Neural cell (in vitro differentiated cells): ENCODE measurements around the gene DNAJC13. TPM values are rescaled to one million over a fixed set of nuclear protein-coding genes. Genes with fewer than 3 reads are reported as not detected.

ENCODE experiments used
- H2AFZ ChIP-seq: fragments of 200-600, 300-800 bp; sonication (generic), shearing (Covaris generic); 2 replicates; pipeline ENCODE4 v1.6.0; 2014; ENCODE audit warnings: low read depth, mild to moderate bottlenecking, antibody characterized with exemption, low read length, moderate library complexity
- H3F3A ChIP-seq: fragments of 200-600 bp; shearing (Covaris generic); 2 replicates; pipeline ENCODE4 v1.6.1; 2016; ENCODE audit warnings: mild to moderate bottlenecking, moderate library complexity, mixed read lengths, antibody characterized with exemption, low read length; ENCODE audit not compliant: insufficient read depth, poor library complexity, severe bottlenecking
- H3K27ac ChIP-seq: fragments of 200-600, 300-800 bp; sonication (generic), shearing (Covaris generic); 2 replicates; pipeline ENCODE4 v1.5.1; 2014; ENCODE audit warnings: mild to moderate bottlenecking, low read length, moderate library complexity
- H3K27me3 ChIP-seq: fragments of 300-800, 200-600 bp; sonication (generic), shearing (Covaris generic); 2 replicates; pipeline ENCODE4 v1.6.0; 2014; ENCODE audit warnings: mild to moderate bottlenecking, low read depth, low read length, moderate library complexity; ENCODE audit not compliant: insufficient read depth
- H3K36me3 ChIP-seq: fragments of 300-800, 200-600 bp; sonication (generic), shearing (Covaris generic); 2 replicates; pipeline ENCODE4 v1.5.1; 2014; ENCODE audit warnings: mild to moderate bottlenecking, antibody characterized with exemption, low read length, moderate library complexity; ENCODE audit not compliant: insufficient read depth
- H3K4me2 ChIP-seq: fragments of 300-800, 200-600 bp; sonication (generic), shearing (Covaris generic); 2 replicates; pipeline ENCODE4 v1.6.0; 2014; ENCODE audit warnings: mild to moderate bottlenecking, low read length
- H3K4me3 ChIP-seq: fragments of 300-800, 200-600 bp; sonication (generic), shearing (Covaris generic); 2 replicates; pipeline ENCODE4 v1.5.1; 2014; ENCODE audit warnings: mild to moderate bottlenecking, low read length, moderate library complexity
- H3K79me2 ChIP-seq: fragments of 200-600 bp; shearing (Covaris generic); replicated peaks from 2 replicates; pipeline ENCODE4 v1.6.0; 2014; ENCODE audit warnings: mild to moderate bottlenecking, low read length, moderate library complexity; ENCODE audit not compliant: insufficient read depth
- H3K9ac ChIP-seq: fragments of 300-800, 200-600 bp; sonication (generic), shearing (Covaris generic); 2 replicates; pipeline ENCODE4 v1.6.1; 2016; ENCODE audit warnings: mild to moderate bottlenecking, low read length, mixed read lengths
- H3K9me2 ChIP-seq: fragments of 200-600 bp; shearing (Covaris generic); 2 replicates; pipeline ENCODE4 v1.6.1; 2016; ENCODE audit warnings: mild to moderate bottlenecking, low read length, mixed read lengths; ENCODE audit not compliant: insufficient read depth
- H3K9me3 ChIP-seq: fragments of 200-600, 300-800 bp; sonication (generic), shearing (Covaris generic); 2 replicates; pipeline ENCODE4 v1.6.1; 2016; ENCODE audit warnings: mild to moderate bottlenecking, mixed run types, low read length, moderate library complexity, mixed read lengths
- H4K20me1 ChIP-seq: fragments of 200-600 bp; shearing (Covaris generic); 2 replicates; pipeline ENCODE4 v1.6.1; 2016; ENCODE audit warnings: mild to moderate bottlenecking, mixed run types; ENCODE audit not compliant: insufficient read depth
- CTCF ChIP-seq: fragments of 450-650 bp; IDR thresholded peaks from 2 replicates; pipeline ENCODE4 v1.5.1; 2014; ENCODE audit warnings: antibody characterized with exemption, mild to moderate bottlenecking, moderate library complexity; ENCODE audit not compliant: poor library complexity, severe bottlenecking
- EP300 ChIP-seq: fragments of 450-650 bp; conservative IDR thresholded peaks from 2 replicates; pipeline ENCODE4 v1.6.1; 2014; ENCODE audit warnings: antibody characterized with exemption, mild to moderate bottlenecking, moderate library complexity; ENCODE audit not compliant: poor library complexity, severe bottlenecking
- EZH2 ChIP-seq: fragments of 200-600, 300-800 bp; shearing (Covaris generic), sonication (generic); IDR thresholded peaks from 2 replicates; pipeline ENCODE4 v1.6.1; 2014; ENCODE audit warnings: antibody characterized with exemption, low read length, borderline replicate concordance, mild to moderate bottlenecking; ENCODE audit not compliant: insufficient read depth, poor library complexity, severe bottlenecking
- MXI1 ChIP-seq: fragments of 450-650 bp; conservative IDR thresholded peaks from 2 replicates; pipeline ENCODE4 v1.6.1; 2014; ENCODE audit warnings: antibody characterized with exemption, mild to moderate bottlenecking; ENCODE audit not compliant: poor library complexity, severe bottlenecking
- POLR2AphosphoS5 ChIP-seq: IDR thresholded peaks from 2 replicates; pipeline ENCODE4 v1.6.1; 2012
- RAD21 ChIP-seq: fragments of 450-650 bp; conservative IDR thresholded peaks from 2 replicates; pipeline ENCODE4 v1.6.1; 2014; ENCODE audit warnings: antibody characterized with exemption, mild to moderate bottlenecking, moderate library complexity
- SMC3 ChIP-seq: fragments of 450-650 bp; conservative IDR thresholded peaks from 2 replicates; pipeline ENCODE4 v1.6.1; 2014; ENCODE audit warnings: antibody characterized with exemption, mild to moderate bottlenecking, moderate library complexity; ENCODE audit not compliant: poor library complexity
- TAF1 ChIP-seq: IDR thresholded peaks from 2 replicates; pipeline ENCODE4 v1.6.1; 2012; ENCODE audit warnings: low read depth
- polyA plus RNA-seq: library from polyadenylated mRNA; depleted of rRNA; stranded (reverse); fragments of >200 nt; gene quantifications from 2 replicates; pipeline ENCODE4 v1.2.3, GENCODE V29; 2014
- TF ChIP-seq, protein P1 (sequence below): IDR thresholded peaks from 2 replicates; pipeline ENCODE4 v1.6.1; 2012; ENCODE audit warnings: borderline replicate concordance

DNAJC13 gene
- polyA plus RNA-seq, 1 donor from 2014 or later, result 38.4 TPM

- no peaks in the 10 kb centered on the region for H4K20me1 ChIP-seq
- no peaks in the 10 kb centered on the region for H3K27me3 ChIP-seq
- no peaks in the 10 kb centered on the region for H3K36me3 ChIP-seq
- no peak overlapping the region for H2AFZ ChIP-seq
- peaks cover 9% of the 10 kb centered on the region for H3K79me2 ChIP-seq
- no peaks in the 10 kb centered on the region for H3K9me3 ChIP-seq
- H3K9ac ChIP-seq, result no peak overlapping the region
- no peak overlapping the region for H3K4me3 ChIP-seq
- no peak for TF ChIP-seq SMC3
- no peak for TF ChIP-seq CTCF
- TF ChIP-seq TAF1, result no peak
- no peak for TF ChIP-seq MXI1
- no peak for TF ChIP-seq POLR2AphosphoS5
- no peak for TF ChIP-seq EZH2
- TF ChIP-seq, protein P1, sequence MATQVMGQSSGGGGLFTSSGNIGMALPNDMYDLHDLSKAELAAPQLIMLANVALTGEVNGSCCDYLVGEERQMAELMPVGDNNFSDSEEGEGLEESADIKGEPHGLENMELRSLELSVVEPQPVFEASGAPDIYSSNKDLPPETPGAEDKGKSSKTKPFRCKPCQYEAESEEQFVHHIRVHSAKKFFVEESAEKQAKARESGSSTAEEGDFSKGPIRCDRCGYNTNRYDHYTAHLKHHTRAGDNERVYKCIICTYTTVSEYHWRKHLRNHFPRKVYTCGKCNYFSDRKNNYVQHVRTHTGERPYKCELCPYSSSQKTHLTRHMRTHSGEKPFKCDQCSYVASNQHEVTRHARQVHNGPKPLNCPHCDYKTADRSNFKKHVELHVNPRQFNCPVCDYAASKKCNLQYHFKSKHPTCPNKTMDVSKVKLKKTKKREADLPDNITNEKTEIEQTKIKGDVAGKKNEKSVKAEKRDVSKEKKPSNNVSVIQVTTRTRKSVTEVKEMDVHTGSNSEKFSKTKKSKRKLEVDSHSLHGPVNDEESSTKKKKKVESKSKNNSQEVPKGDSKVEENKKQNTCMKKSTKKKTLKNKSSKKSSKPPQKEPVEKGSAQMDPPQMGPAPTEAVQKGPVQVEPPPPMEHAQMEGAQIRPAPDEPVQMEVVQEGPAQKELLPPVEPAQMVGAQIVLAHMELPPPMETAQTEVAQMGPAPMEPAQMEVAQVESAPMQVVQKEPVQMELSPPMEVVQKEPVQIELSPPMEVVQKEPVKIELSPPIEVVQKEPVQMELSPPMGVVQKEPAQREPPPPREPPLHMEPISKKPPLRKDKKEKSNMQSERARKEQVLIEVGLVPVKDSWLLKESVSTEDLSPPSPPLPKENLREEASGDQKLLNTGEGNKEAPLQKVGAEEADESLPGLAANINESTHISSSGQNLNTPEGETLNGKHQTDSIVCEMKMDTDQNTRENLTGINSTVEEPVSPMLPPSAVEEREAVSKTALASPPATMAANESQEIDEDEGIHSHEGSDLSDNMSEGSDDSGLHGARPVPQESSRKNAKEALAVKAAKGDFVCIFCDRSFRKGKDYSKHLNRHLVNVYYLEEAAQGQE, result no peak
- no peak for TF ChIP-seq RAD21
- TF ChIP-seq EP300, result no peak
- no peak overlapping the region for H3K27ac ChIP-seq
- H3K9me2 ChIP-seq, result no peaks in the 10 kb centered on the region
- H3F3A ChIP-seq, result no peaks in the 10 kb centered on the region
- no peak overlapping the region for H3K4me2 ChIP-seq
Measured at GRCh38 chr3:132433121-132433520, 15.8 kb downstream of the DNAJC13 start.

GRCh38 chr3:132435224-132435910 is 18.1 kb downstream of the DNAJC13 start:
- peaks cover 8% of the 10 kb centered on the region for H3K79me2 ChIP-seq
- H4K20me1 ChIP-seq, result no peaks in the 10 kb centered on the region
- TF ChIP-seq, protein P1, result no peak
- TF ChIP-seq MXI1 (no peak), SMC3 (no peak), EP300 (no peak), TAF1 (no peak), RAD21 (no peak), EZH2 (no peak), CTCF (no peak), POLR2AphosphoS5 (no peak)
- H3K27me3 ChIP-seq, result no peaks in the 10 kb centered on the region
- no peak overlapping the region for H3K4me3 ChIP-seq
- H3K9ac ChIP-seq, result no peak overlapping the region
- H3K36me3 ChIP-seq, result no peaks in the 10 kb centered on the region
- H3K9me3 ChIP-seq, result no peaks in the 10 kb centered on the region
- H3K4me2 ChIP-seq, result no peak overlapping the region
- no peak overlapping the region for H3K27ac ChIP-seq
- no peaks in the 10 kb centered on the region for H3F3A ChIP-seq
- no peak overlapping the region for H2AFZ ChIP-seq
- no peaks in the 10 kb centered on the region for H3K9me2 ChIP-seq
